SK-N-SH (cell line): ENCODE results near the gene KRT33B. TPM values are rescaled to one million over a fixed set of nuclear protein-coding genes. Genes with fewer than 3 reads are reported as not detected.

ENCODE experiments used
- CTCF ChIA-PET: fragments of 300-600, 350-600 bp; formaldehyde crosslinking; extraction: SDS; loops from one replicate; lab custom pipeline; 2021; lab: Yijun Ruan, JAX
- POLR2A ChIA-PET: fragments of 350-600 bp; sonication (Branson Sonifier 250); formaldehyde crosslinking; extraction: SDS; loops from one replicate; lab custom pipeline; 2020; ENCODE audit warnings: antibody characterized with exemption, inconsistent platforms; lab: Yijun Ruan, JAX
- DNase-seq: peaks from one replicate; pipeline ENCODE4 v3.0.0; 2012
- H2AFZ ChIP-seq: fragments of 200-600 bp; sonication (generic); 2 replicates; pipeline ENCODE4 v1.8.1; 2016; ENCODE audit warnings: antibody characterized with exemption, mild to moderate bottlenecking, low read depth
- H3F3A ChIP-seq: fragments of 200-600 bp; sonication (generic); replicated peaks from 2 replicates; pipeline ENCODE3; 2016; ENCODE audit warnings: antibody characterized with exemption, mild to moderate bottlenecking; ENCODE audit not compliant: insufficient read depth
- H3K27ac ChIP-seq, 2 experiments: fragments of 200-500 bp in 1 of 2; fragments of 200-600 bp in 1 of 2; sonication (Bioruptor generic) in 1 of 2; sonication (generic), shearing (Covaris generic) in 1 of 2; 2 replicates each; pipeline versions ENCODE4 v1.5.1 to v1.6.1; 2014 to 2016; ENCODE audit warnings: low read depth in 2 of 2, inconsistent platforms in 1 of 2, low read length in 1 of 2, mild to moderate bottlenecking in 1 of 2, mixed read lengths in 1 of 2
- H3K27me3 ChIP-seq: fragments of 200-600 bp; sonication (generic), shearing (Covaris generic); 2 replicates; pipeline ENCODE4 v1.6.1; 2016; ENCODE audit warnings: mixed run types; ENCODE audit not compliant: insufficient read depth
- H3K36me3 ChIP-seq, 2 experiments: fragments of 200-500 bp in 1 of 2; fragments of 200-600 bp in 1 of 2; sonication (Bioruptor generic) in 1 of 2; sonication (generic) in 1 of 2; replicated peaks in 1 of 2; 2 replicates each; pipeline versions ENCODE3 to v1.5.1; 2014 to 2016; ENCODE audit warnings: low read length in 1 of 2, mild to moderate bottlenecking in 1 of 2; ENCODE audit not compliant: insufficient read depth in 2 of 2, control insufficient read depth in 1 of 2
- H3K4me1 ChIP-seq, 2 experiments: fragments of 200-500 bp in 1 of 2; fragments of 200-600 bp in 1 of 2; sonication (Bioruptor generic) in 1 of 2; sonication (generic), shearing (Covaris generic) in 1 of 2; 2 replicates each; pipeline versions ENCODE4 v1.5.1 to v1.6.1; 2014 to 2016; ENCODE audit warnings: low read depth in 1 of 2, low read length in 1 of 2, mixed run types in 1 of 2; ENCODE audit not compliant: insufficient read depth in 2 of 2, control insufficient read depth in 1 of 2
- H3K4me2 ChIP-seq: fragments of 200-600 bp; sonication (generic), shearing (Covaris generic); 2 replicates; pipeline ENCODE4 v1.6.1; 2017; ENCODE audit warnings: mixed run types
- H3K4me3 ChIP-seq, 2 experiments: fragments of 200-500 bp in 1 of 2; fragments of 200-600 bp in 1 of 2; sonication (Bioruptor generic) in 1 of 2; sonication (generic), shearing (Covaris generic) in 1 of 2; 2 replicates each; pipeline versions ENCODE4 v1.5.1 to v1.8.1; 2014 to 2016; ENCODE audit warnings: low read depth in 2 of 2, inconsistent platforms in 1 of 2, low read length in 1 of 2, mild to moderate bottlenecking in 1 of 2, mixed read lengths in 1 of 2, moderate library complexity in 1 of 2
- H3K79me2 ChIP-seq: fragments of 200-600 bp; sonication (generic); 2 replicates; pipeline ENCODE4 v1.8.1; 2017; ENCODE audit warnings: mild to moderate bottlenecking; ENCODE audit not compliant: insufficient read depth
- H3K9ac ChIP-seq: fragments of 200-600 bp; sonication (generic); 2 replicates; pipeline ENCODE4 v1.6.1; 2017; ENCODE audit warnings: mixed run types
- H3K9me2 ChIP-seq: fragments of 200-600 bp; sonication (generic); 2 replicates; pipeline ENCODE4 v1.6.1; 2017; ENCODE audit warnings: mixed run types
- H3K9me3 ChIP-seq: fragments of 200-600 bp; sonication (generic); 2 replicates; pipeline ENCODE4 v1.6.1; 2017; ENCODE audit warnings: mixed run types, mild to moderate bottlenecking, moderate library complexity
- H4K20me1 ChIP-seq: fragments of 200-600 bp; sonication (generic); 2 replicates; pipeline ENCODE4 v1.6.1; 2017; ENCODE audit warnings: mild to moderate bottlenecking, mixed run types; ENCODE audit not compliant: insufficient read depth
- ELF1 ChIP-seq: IDR thresholded peaks from 2 replicates; pipeline ENCODE4 v1.4.0; 2012
- EP300 ChIP-seq, 2 experiments: IDR thresholded peaks; 2 replicates each; pipeline versions ENCODE4 v1.4.0 to v1.6.1; 2012; ENCODE audit warnings: borderline replicate concordance in 1 of 2, low read depth in 1 of 2, low read length in 1 of 2
- GATA2 ChIP-seq: sonication (generic); formaldehyde crosslinking; IDR thresholded peaks from 2 replicates; pipeline ENCODE4 v1.5.0; 2020; ENCODE audit warnings: mild to moderate bottlenecking, missing genetic modification reagents
- RAD21 ChIP-seq: IDR thresholded peaks from 2 replicates; pipeline ENCODE4 v1.6.1; 2012; ENCODE audit warnings: mild to moderate bottlenecking, low read length
- RXRA ChIP-seq: IDR thresholded peaks from 2 replicates; pipeline ENCODE4 v1.4.0; 2012; ENCODE audit warnings: low read depth, mild to moderate bottlenecking, borderline replicate concordance
- SIN3A ChIP-seq: IDR thresholded peaks from 2 replicates; pipeline ENCODE4 v1.6.1; 2012; ENCODE audit warnings: low read depth, mild to moderate bottlenecking, low read length, moderate library complexity, borderline replicate concordance
- SMC3 ChIP-seq: IDR thresholded peaks from 2 replicates; pipeline ENCODE4 v1.6.1; 2012; ENCODE audit warnings: low read depth, low read length, improper control_type of control experiment
- TAF1 ChIP-seq: IDR thresholded peaks from 2 replicates; pipeline ENCODE4 v1.6.1; 2012; ENCODE audit warnings: low read depth, mild to moderate bottlenecking, low read length, moderate library complexity, borderline replicate concordance
- whole genome bisulfite sequencing: methylation state at CpG from one replicate; pipeline ENCODE4 v1.1.6; 2017; ENCODE audit warnings: low lambda C conversion rate; 5-methylcytosine and 5-hydroxymethylcytosine counted together
- polyA plus RNA-seq, 3 experiments: library from polyadenylated mRNA; depleted of rRNA; stranded (reverse); fragments of >200 nt; gene quantifications; 2 replicates each; pipeline ENCODE4 v1.2.3, GENCODE V29; 2012
- TF ChIP-seq, protein P1 (sequence below): fragments of 200-600 bp; sonication (generic); IDR thresholded peaks from 2 replicates; pipeline ENCODE4 v1.6.1; 2017; ENCODE audit warnings: antibody characterized with exemption, mild to moderate bottlenecking, moderate library complexity

Gene KRT33B
- polyA plus RNA-seq, 1 of the 3 experiments (the other 2 are of a cell fraction) = 0.08 TPM

DNA sequence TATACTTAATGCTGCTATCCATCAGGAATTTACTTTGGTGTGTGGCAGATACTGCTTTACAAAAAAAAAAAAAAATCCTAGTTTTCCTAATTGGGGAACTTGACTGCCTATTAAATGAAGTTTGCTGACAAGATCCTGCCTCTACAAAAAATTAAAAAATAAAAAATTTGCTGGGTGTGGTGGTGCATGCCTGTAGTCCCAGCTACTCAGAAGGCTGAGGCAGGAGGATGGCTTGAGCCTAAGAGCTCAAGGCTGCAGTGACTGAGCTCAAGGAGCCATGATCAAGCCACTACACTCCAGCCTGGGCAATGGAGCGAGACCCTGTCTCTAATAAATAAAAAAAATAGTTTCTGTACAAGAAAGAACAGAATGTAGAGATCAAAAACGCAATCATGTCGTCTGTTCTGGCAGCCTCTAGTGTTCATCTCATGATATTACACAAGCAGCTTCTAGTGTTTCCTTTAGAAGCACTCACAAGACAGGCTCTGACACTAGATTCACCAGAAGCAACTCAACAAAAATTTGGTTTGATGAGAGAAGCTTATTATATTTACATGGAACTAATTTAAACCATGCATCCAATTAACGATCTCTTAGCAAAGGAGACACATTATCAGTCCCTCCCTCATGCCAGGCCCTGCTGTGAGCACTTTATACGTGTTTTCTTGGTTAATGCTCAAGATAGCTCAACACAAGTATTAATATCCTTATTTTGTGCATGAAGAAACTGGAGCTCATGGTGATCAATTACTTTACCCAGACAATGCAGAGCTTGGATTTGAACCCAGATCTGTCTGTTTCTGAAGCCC lies 47.3 kb downstream of the KRT33B start:
- peaks cover 12% of the 10 kb centered on the region for H3K9me3 ChIP-seq
- no peak overlapping the region for H3K9ac ChIP-seq
- 28% methylated on average over 5 of the region's 5 CpGs for WGBS
- no peak overlapping the region for H2AFZ ChIP-seq
- no peak overlapping the region for H3K4me3 ChIP-seq
- peak; percentile 50 for DNase-seq
- H3K4me1 ChIP-seq = no peaks in the 10 kb centered on the region
- no peak overlapping the region for H3K4me2 ChIP-seq
- no peaks in the 10 kb centered on the region for H3K79me2 ChIP-seq
- H3K9me2 ChIP-seq = no peaks in the 10 kb centered on the region
- peaks cover 0 to 9% of the 10 kb centered on the region in 2 experiments for H3K36me3 ChIP-seq
- TF ChIP-seq, protein P1, sequence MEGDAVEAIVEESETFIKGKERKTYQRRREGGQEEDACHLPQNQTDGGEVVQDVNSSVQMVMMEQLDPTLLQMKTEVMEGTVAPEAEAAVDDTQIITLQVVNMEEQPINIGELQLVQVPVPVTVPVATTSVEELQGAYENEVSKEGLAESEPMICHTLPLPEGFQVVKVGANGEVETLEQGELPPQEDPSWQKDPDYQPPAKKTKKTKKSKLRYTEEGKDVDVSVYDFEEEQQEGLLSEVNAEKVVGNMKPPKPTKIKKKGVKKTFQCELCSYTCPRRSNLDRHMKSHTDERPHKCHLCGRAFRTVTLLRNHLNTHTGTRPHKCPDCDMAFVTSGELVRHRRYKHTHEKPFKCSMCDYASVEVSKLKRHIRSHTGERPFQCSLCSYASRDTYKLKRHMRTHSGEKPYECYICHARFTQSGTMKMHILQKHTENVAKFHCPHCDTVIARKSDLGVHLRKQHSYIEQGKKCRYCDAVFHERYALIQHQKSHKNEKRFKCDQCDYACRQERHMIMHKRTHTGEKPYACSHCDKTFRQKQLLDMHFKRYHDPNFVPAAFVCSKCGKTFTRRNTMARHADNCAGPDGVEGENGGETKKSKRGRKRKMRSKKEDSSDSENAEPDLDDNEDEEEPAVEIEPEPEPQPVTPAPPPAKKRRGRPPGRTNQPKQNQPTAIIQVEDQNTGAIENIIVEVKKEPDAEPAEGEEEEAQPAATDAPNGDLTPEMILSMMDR = peak; percentile 75
- peak; percentile 55 for TF ChIP-seq SMC3
- TF ChIP-seq SIN3A = no peak
- TF ChIP-seq RAD21 = peak; percentile 66
- TF ChIP-seq ELF1 = no peak
- H3F3A ChIP-seq = no peaks in the 10 kb centered on the region
- H3K27me3 ChIP-seq = no peaks in the 10 kb centered on the region
- H4K20me1 ChIP-seq = no peaks in the 10 kb centered on the region
- ChIA-PET POLR2A (interaction anchor here (1.2 kb wide), 1 partner anchor 343 kb away, joined by 4 read pairs; no protein-coding TSS in a partner anchor), CTCF (interaction anchor here (0.5 to 4.4 kb wide), 34 partner anchors 9 to 551 kb away, joined by 3 to 61 read pairs (median 4); partner anchors contain the start of genes KRT33A, KRT9 and KRTAP16-1)
- H3K27ac ChIP-seq = no peak overlapping the region

DNA sequence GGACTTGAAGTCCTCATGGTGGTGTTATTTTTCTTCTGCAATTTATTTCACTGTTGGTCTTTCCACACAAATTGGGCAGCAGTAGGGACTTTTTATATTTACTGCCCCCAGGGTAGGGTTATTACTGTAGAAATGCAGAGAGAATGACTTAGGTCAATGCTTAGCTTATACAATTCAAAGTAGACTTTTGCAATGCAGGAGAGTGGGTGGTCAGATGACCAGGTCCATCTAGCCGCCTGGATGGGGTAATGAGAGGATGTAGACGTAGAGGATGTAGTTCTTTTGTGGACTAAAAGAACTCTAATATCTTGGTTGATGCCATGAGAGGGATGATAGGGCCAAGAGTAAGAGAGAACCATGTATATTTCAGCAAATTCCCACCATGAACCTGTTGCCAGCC lies 51.4 kb downstream of the KRT33B start:
- Histone ChIP-seq H3K4me2 (no peak overlapping the region), H3K9me2 (no peaks in the 10 kb centered on the region), H3F3A (no peaks in the 10 kb centered on the region), H3K4me3 (no peak overlapping the region), H3K4me1 (no peaks in the 10 kb centered on the region), H3K9me3 (peaks cover 12% of the 10 kb centered on the region), H3K36me3 (peaks cover 0 to 9% of the 10 kb centered on the region in 2 experiments), H3K27me3 (peaks cover 29% of the 10 kb centered on the region), H3K9ac (no peak overlapping the region), H3K79me2 (no peaks in the 10 kb centered on the region), H2AFZ (no peak overlapping the region), H3K27ac (no peak overlapping the region), H4K20me1 (no peaks in the 10 kb centered on the region)
- DNase-seq = no peak
- TF ChIP-seq RXRA (no peak), GATA2 (CRISPR knock-in tag) (no peak), EP300 (IDR thresholded peaks at IDR 0.05; ENCODE audit: borderline replicate concordance in 1 of 2, low read depth in 1 of 2, low read length in 1 of 2) (no peak), TAF1 (no peak)
- ChIA-PET POLR2A (no interaction called here), CTCF (interaction anchor here (1.3 kb wide), 1 partner anchor 345 kb away, joined by 3 read pairs; no protein-coding TSS in a partner anchor)
- 7% methylated on average over 2 of the region's 2 CpGs for WGBS
